ENCODE measurements around the gene JPH2. TPM values are rescaled to one million over a fixed set of nuclear protein-coding genes. Genes with fewer than 3 reads are reported as not detected.

The JPH2 gene
- total RNA-seq, 1 donor from 2014 or later, result 4.6 TPM

DNA sequence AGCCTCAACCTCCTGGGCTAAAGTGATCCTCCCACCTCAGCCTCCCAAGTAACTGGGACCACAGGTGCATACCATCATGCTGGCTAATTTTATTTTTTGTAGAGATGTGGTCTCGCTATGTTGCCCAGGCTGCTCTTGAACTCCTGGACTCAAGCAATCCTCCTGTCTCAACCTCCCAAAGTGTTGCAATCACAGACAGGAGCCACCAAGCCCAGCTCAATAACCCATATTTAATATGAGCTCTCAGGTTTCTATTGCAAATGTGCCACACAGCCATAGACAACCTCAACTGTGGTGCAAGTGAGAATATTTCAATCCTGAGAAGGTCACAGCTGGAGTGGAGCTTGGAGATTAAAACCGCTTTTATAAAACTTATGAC lies 14.4 kb downstream of the JPH2 start:
- H3K27ac ChIP-seq, result no peak overlapping the region
- peaks cover 4% of the 10 kb centered on the region for H3K27me3 ChIP-seq (ENCODE audit: low read depth)
- no peaks in the 10 kb centered on the region for H3K9me3 ChIP-seq
- intact Hi-C loops (cut with DNase I), result no loop called here
- no peak for DNase-seq
- no peaks in the 10 kb centered on the region for H3K36me3 ChIP-seq
- TF ChIP-seq, protein P1, sequence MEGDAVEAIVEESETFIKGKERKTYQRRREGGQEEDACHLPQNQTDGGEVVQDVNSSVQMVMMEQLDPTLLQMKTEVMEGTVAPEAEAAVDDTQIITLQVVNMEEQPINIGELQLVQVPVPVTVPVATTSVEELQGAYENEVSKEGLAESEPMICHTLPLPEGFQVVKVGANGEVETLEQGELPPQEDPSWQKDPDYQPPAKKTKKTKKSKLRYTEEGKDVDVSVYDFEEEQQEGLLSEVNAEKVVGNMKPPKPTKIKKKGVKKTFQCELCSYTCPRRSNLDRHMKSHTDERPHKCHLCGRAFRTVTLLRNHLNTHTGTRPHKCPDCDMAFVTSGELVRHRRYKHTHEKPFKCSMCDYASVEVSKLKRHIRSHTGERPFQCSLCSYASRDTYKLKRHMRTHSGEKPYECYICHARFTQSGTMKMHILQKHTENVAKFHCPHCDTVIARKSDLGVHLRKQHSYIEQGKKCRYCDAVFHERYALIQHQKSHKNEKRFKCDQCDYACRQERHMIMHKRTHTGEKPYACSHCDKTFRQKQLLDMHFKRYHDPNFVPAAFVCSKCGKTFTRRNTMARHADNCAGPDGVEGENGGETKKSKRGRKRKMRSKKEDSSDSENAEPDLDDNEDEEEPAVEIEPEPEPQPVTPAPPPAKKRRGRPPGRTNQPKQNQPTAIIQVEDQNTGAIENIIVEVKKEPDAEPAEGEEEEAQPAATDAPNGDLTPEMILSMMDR (IDR thresholded peaks at IDR 0.05), result no peak
- H3K4me1 ChIP-seq, result no peaks in the 10 kb centered on the region
- ATAC-seq, result no peak
- no peak overlapping the region for H3K4me3 ChIP-seq

DNA sequence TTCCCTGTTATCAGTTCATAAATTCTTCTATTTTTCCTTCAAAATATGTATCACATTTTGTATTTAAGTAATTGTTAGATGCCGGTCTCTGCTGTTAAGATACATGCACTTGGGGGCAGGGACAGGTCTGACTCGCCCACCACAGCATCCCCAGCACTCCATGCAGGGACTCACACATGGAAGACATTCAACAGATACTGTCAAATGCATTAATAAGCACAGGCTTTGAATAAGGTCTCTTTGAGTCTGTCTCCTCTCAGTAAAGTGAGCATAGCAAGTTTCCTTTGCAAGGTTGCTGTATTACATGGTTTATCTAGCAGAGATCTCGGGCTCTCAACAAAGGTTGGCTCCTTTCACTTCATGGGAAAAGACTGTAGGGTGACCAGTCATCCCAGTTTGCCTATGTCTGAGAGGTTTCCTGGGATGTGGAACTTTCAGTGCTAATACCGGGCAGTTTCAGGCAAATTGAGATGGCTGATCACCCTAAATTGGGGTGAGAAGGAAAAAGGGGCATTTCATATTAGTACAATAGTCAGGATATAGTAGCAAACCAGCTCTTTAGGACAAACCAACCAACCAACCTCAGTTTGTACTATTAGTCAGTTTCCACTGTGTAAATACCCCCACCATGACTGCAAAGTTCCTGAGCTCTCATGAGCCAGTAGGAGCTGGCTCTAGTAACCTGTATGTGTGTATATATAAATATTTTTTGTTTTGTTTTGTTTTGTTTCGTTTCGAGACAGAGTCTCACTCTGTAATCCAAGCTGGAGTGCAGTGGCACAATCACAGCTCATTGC lies 15.0 kb downstream of the JPH2 start:
- DNase-seq, result no peak
- TF ChIP-seq, protein P1 (IDR thresholded peaks at IDR 0.05), result no peak
- Histone ChIP-seq H3K27ac (no peak overlapping the region), H3K4me3 (no peak overlapping the region), H3K9me3 (no peaks in the 10 kb centered on the region), H3K27me3 (ENCODE audit: low read depth) (peaks cover 4% of the 10 kb centered on the region), H3K36me3 (no peaks in the 10 kb centered on the region), H3K4me1 (no peaks in the 10 kb centered on the region)
- intact Hi-C loops (cut with DNase I), result no loop called here
- no peak for ATAC-seq

DNA sequence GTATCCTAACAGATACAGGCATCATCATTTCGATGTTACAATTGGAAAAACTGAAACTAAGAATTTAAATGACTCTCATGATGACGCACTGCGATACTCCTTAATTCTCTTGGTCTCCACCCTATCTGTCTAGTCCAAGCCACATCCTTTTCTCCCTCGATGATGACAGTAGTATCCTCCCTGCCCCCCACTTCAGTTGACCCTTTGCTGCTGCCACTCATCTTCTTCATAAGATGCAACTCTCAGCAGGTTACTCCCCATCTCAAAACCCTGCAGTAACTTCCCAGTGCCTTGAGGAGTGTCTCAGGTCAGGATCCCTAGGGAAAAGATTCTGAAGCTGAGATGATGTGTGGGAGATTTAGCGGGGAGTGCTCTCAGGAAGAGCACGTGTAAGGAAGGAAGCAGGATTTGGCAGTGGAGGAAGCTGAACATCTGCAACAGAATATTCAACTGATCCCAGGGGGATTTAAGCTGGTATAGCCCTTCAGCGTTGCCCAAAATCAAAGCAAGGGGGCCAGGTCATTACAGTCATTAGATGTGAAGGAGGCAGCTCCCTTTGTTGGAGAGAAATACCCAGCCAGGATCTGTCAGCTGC lies 16.1 kb downstream of the JPH2 start:
- Histone ChIP-seq H3K27me3 (ENCODE audit: low read depth) (peaks cover 4% of the 10 kb centered on the region), H3K36me3 (no peaks in the 10 kb centered on the region), H3K27ac (no peak overlapping the region), H3K9me3 (no peaks in the 10 kb centered on the region), H3K4me1 (no peaks in the 10 kb centered on the region), H3K4me3 (no peak overlapping the region)
- TF ChIP-seq, protein P1 (IDR thresholded peaks at IDR 0.05), result no peak
- ATAC-seq, result no peak
- DNase-seq, result no peak
- intact Hi-C loops (cut with DNase I), result no loop called here

DNA sequence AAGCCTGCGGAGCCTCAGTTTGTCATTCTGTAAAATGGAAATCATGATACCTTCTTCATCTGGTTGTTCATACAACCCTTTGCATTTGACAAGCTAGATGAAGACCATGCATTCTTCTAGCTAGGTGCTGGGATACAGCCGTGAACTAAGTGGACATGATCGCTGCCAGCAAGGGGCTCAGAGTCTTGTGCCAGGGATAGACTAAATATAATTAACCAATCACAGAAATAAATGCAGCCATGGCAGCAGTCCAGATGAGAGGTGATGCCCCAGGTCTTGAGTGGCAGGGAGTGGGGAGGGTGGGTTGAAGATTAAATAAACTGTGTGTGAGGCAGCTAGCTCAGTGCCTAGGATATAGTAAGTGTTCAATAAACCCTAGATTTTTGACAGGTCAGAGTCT lies 19.3 kb downstream of the JPH2 start:
- ATAC-seq (no peak), DNase-seq (no peak)
- Histone ChIP-seq H3K4me1 (no peaks in the 10 kb centered on the region), H3K27ac (no peak overlapping the region), H3K9me3 (no peaks in the 10 kb centered on the region), H3K4me3 (no peak overlapping the region), H3K27me3 (ENCODE audit: low read depth) (peaks cover 4% of the 10 kb centered on the region), H3K36me3 (no peaks in the 10 kb centered on the region)
- TF ChIP-seq, protein P1 (IDR thresholded peaks at IDR 0.05), result no peak
- intact Hi-C loops (cut with DNase I), result no loop called here

DNA sequence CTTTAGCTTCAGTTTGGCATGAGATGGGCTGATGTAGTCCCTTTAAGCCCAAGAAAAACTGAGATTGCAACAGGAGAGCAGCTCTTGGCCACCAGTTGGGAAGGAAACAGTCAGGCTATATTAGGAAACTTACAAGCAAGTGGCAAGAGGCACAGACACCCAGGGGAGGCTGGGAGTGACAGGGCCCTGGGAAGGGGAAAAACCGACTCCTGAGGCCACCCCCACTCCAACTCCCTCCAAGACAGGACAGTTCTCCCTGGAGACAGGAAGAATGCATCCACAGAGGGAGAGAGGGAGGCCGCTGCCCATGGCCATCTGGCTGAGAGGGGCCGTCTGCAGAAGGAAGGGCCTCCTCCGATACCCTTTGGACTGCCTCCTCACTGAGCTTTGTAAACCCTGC lies 20.5 kb downstream of the JPH2 start:
- H3K4me1 ChIP-seq, result no peaks in the 10 kb centered on the region
- TF ChIP-seq, protein P1 (IDR thresholded peaks at IDR 0.05), result no peak
- no peaks in the 10 kb centered on the region for H3K36me3 ChIP-seq
- no peak overlapping the region for H3K4me3 ChIP-seq
- H3K27ac ChIP-seq, result no peak overlapping the region
- intact Hi-C loops (cut with DNase I), result no loop called here
- H3K27me3 ChIP-seq (ENCODE audit: low read depth), result peaks cover under 1% of the 10 kb centered on the region
- peak; percentile 29 to 35 for ATAC-seq
- no peaks in the 10 kb centered on the region for H3K9me3 ChIP-seq
- no peak for DNase-seq

All from lower lobe of right lung (tissue), 2 donors.